ENCODE measurements around the gene SBDS. TPM values are rescaled to one million over a fixed set of nuclear protein-coding genes. Genes with fewer than 3 reads are reported as not detected.
A peak's percentile ranks its signal among the peaks of the same experiment; 100 is the strongest.

The SBDS gene
- total RNA-seq, 4 donors from 2014 or later = 62.3 to 111 (median 70.7) TPM

- Histone ChIP-seq H3K9me3 (no peaks in the 10 kb centered on the region), H3K4me1 (peaks cover 0 to 14% (median 1%) of the 10 kb centered on the region in 4 donors), H3K4me3 (no peak overlapping the region), H3K27ac (no peak overlapping the region), H3K27me3 (no peaks in the 10 kb centered on the region), H3K36me3 (peaks cover 0 to 88% (median 6%) of the 10 kb centered on the region in 3 donors)
- TF ChIP-seq CTCF (IDR thresholded peaks at IDR 0.05) (no peak), POLR2A (IDR thresholded peaks at IDR 0.05) (no peak)
- DNase-seq = no peak
These were observed 44.6 kb downstream of the SBDS start for GRCh38 chr7:66950763-66951162.

- H3K27me3 ChIP-seq = no peaks in the 10 kb centered on the region
- H3K9me3 ChIP-seq = no peaks in the 10 kb centered on the region
- peaks cover 0 to 14% (median 1%) of the 10 kb centered on the region in 4 donors for H3K4me1 ChIP-seq
- TF ChIP-seq POLR2A (IDR thresholded peaks at IDR 0.05) (no peak), CTCF (IDR thresholded peaks at IDR 0.05) (no peak)
- no peak overlapping the region for H3K4me3 ChIP-seq
- peaks cover 0 to 88% (median 4%) of the 10 kb centered on the region in 3 donors for H3K36me3 ChIP-seq
- DNase-seq = no peak
- H3K27ac ChIP-seq = no peak overlapping the region
These were observed 45.1 kb downstream of the SBDS start for GRCh38 chr7:66950311-66950710.

- peaks cover 0 to 14% (median 1%) of the 10 kb centered on the region in 4 donors for H3K4me1 ChIP-seq
- no peak for TF ChIP-seq POLR2A (IDR thresholded peaks at IDR 0.05)
- no peak for TF ChIP-seq CTCF (IDR thresholded peaks at IDR 0.05)
- H3K9me3 ChIP-seq = no peaks in the 10 kb centered on the region
- no peak overlapping the region for H3K27ac ChIP-seq
- no peak for DNase-seq
- H3K27me3 ChIP-seq = no peaks in the 10 kb centered on the region
- H3K36me3 ChIP-seq = peaks cover 0 to 90% (median 4%) of the 10 kb centered on the region in 3 donors
- no peak overlapping the region for H3K4me3 ChIP-seq
These were observed 46.8 kb downstream of the SBDS start for GRCh38 chr7:66948480-66949109.

GRCh38 chr7:66946545-66946944 is 48.8 kb downstream of the SBDS start:
- Histone ChIP-seq H3K4me3 (no peak overlapping the region), H3K4me1 (peaks cover 0 to 9% (median 0%) of the 10 kb centered on the region in 4 donors), H3K27me3 (no peaks in the 10 kb centered on the region), H3K9me3 (no peaks in the 10 kb centered on the region), H3K36me3 (peaks cover 0 to 89% (median 4%) of the 10 kb centered on the region in 3 donors), H3K27ac (peak overlapping the region in 3 of 4 donors; percentile 62 to 83 (median 75))
- DNase-seq = no peak
- peak in 1 of 2 donors; percentile 43 for TF ChIP-seq POLR2A (IDR thresholded peaks at IDR 0.05)
- TF ChIP-seq CTCF (IDR thresholded peaks at IDR 0.05) = no peak

- H3K27me3 ChIP-seq = no peaks in the 10 kb centered on the region
- no peak for DNase-seq
- H3K4me1 ChIP-seq = no peaks in the 10 kb centered on the region
- H3K36me3 ChIP-seq = peaks cover 0 to 33% (median 0%) of the 10 kb centered on the region in 3 donors
- H3K9me3 ChIP-seq = no peaks in the 10 kb centered on the region
- H3K27ac ChIP-seq = no peak overlapping the region
- no peak overlapping the region for H3K4me3 ChIP-seq
- TF ChIP-seq POLR2A (IDR thresholded peaks at IDR 0.05) (no peak), CTCF (IDR thresholded peaks at IDR 0.05) (no peak)
These were observed 56.1 kb downstream of the SBDS start for GRCh38 chr7:66939325-66939724.
